HG03108 (cell line): ENCODE measurements around the gene SLC26A11.
"Not testable (repeated sequence)": the region's sequence is repeated elsewhere in the genome, so short reads cannot be mapped to it uniquely, and the experiment has no call there.

Experiments used
- ATAC-seq: cut with Tn5 transposase; IDR thresholded peaks from one replicate; pipeline ENCODE4 v1.9.1; 2021; ENCODE audit warnings: moderate library complexity; ENCODE audit not compliant: unreplicated experiment

Gene SLC26A11

GRCh38 chr17:80259457-80260068 lies 39.3 kb downstream of the SLC26A11 start:
- ATAC-seq, result no peak

- ATAC-seq, result peak; percentile 30
Measured at GRCh38 chr17:80260069-80260535, 39.9 kb downstream of the SLC26A11 start.

GRCh38 chr17:80260791-80261158 lies 40.5 kb downstream of the SLC26A11 start, which contains the start of gene RNF213:
TSS of gene RNF213 (plus strand) at chr17:80260852. CDS start at chr17:80263682, 2,830 bp downstream.
- ATAC-seq, result peak; percentile 18

- ATAC-seq, result no peak
Measured at GRCh38 chr17:80261159-80261894, 41.1 kb downstream of the SLC26A11 start.

- ATAC-seq, result no peak
Measured at GRCh38 chr17:80261895-80262279, 41.7 kb downstream of the SLC26A11 start.

GRCh38 chr17:80262291-80262690 lies 42.1 kb downstream of the SLC26A11 start:
- ATAC-seq, result no peak

- no peak for ATAC-seq
Measured at GRCh38 chr17:80262775-80263244, 42.6 kb downstream of the SLC26A11 start.

GRCh38 chr17:80263253-80264204 lies 43.3 kb downstream of the SLC26A11 start:
- ATAC-seq, result peak; percentile 37

- ATAC-seq, result no peak
Measured at GRCh38 chr17:80264205-80265075, 44.2 kb downstream of the SLC26A11 start.

- no peak for ATAC-seq
Measured at GRCh38 chr17:80265205-80266068, 45.2 kb downstream of the SLC26A11 start.

- ATAC-seq, result no peak
Measured at GRCh38 chr17:80267391-80267790, 47.2 kb downstream of the SLC26A11 start.

GRCh38 chr17:80268427-80268826 lies 48.2 kb downstream of the SLC26A11 start:
- ATAC-seq, result no peak

- no peak for ATAC-seq
Measured at GRCh38 chr17:80269405-80269807, 49.2 kb downstream of the SLC26A11 start.

- ATAC-seq, result no peak
Measured at GRCh38 chr17:80270104-80270503, 49.9 kb downstream of the SLC26A11 start.

GRCh38 chr17:80270836-80271235 lies 50.6 kb downstream of the SLC26A11 start:
- no peak for ATAC-seq

GRCh38 chr17:80272366-80272765 lies 52.1 kb downstream of the SLC26A11 start:
- ATAC-seq, result no peak

- no peak for ATAC-seq
Measured at GRCh38 chr17:80274331-80274730, 54.1 kb downstream of the SLC26A11 start.

GRCh38 chr17:80274871-80275449 lies 54.7 kb downstream of the SLC26A11 start:
- no peak for ATAC-seq

- not testable (repeated sequence) for ATAC-seq
Measured at GRCh38 chr17:80275857-80276256, 55.6 kb downstream of the SLC26A11 start.
